ENCODE data around the gene ZNF554.
"Not testable (repeated sequence)": the region's sequence is repeated elsewhere in the genome, so short reads cannot be mapped to it uniquely, and the experiment has no call there.

Gene ZNF554

GRCh38 chr19:2865334-2866100, 45.8 kb downstream of the ZNF554 start:
- FAIRE-seq (no peak), DNase-seq (ENCODE audit: insufficient read length, low spot score) (no peak)

- FAIRE-seq (no peak), DNase-seq (ENCODE audit: insufficient read length, low spot score) (no peak)
Observed at GRCh38 chr19:2866495-2867024, 46.9 kb downstream of the ZNF554 start.

GRCh38 chr19:2867025-2867991, 47.6 kb downstream of the ZNF554 start, which contains the start of gene ZNF556:
Gene ZNF556 (plus strand): TSS chr19:2867335. CDS start chr19:2867422, 87 bp downstream.
- FAIRE-seq (no peak), DNase-seq (ENCODE audit: insufficient read length, low spot score) (no peak)

- FAIRE-seq (no peak), DNase-seq (ENCODE audit: insufficient read length, low spot score) (no peak)
Observed at GRCh38 chr19:2869618-2870017, 50.0 kb downstream of the ZNF554 start.

GRCh38 chr19:2872175-2872574, 52.5 kb downstream of the ZNF554 start:
- DNase-seq (ENCODE audit: insufficient read length, low spot score); FAIRE-seq: not testable (repeated sequence)

- DNase-seq (ENCODE audit: insufficient read length, low spot score) (no peak), FAIRE-seq (no peak)
Observed at GRCh38 chr19:2877398-2878331, 58.0 kb downstream of the ZNF554 start.

GRCh38 chr19:2883686-2884439, 64.2 kb downstream of the ZNF554 start:
- FAIRE-seq (no peak), DNase-seq (ENCODE audit: insufficient read length, low spot score) (no peak)

- no peak for DNase-seq (ENCODE audit: insufficient read length, low spot score)
- FAIRE-seq: no peak
Observed at GRCh38 chr19:2885736-2886135, 66.1 kb downstream of the ZNF554 start.

Measured in GM19239 (cell line).